ENCODE data around the gene PEPD. TPM values are rescaled to one million over a fixed set of nuclear protein-coding genes. Genes with fewer than 3 reads are reported as not detected.
"Not testable (repeated sequence)": the region's sequence is repeated elsewhere in the genome, so short reads cannot be mapped to it uniquely, and the experiment has no call there.

The PEPD gene
- total and polyA plus RNA-seq, 4 donors, result 37.3 to 211 (median 117) TPM

- H3K4me1 ChIP-seq (ENCODE audit: control insufficient read depth in 4 of 4, insufficient read depth in 4 of 4, low read length in 3 of 4); H3K9me3 ChIP-seq (ENCODE audit: control insufficient read depth in 4 of 4, low read length in 3 of 4); DNase-seq (ENCODE audit: low spot score); H3K9ac ChIP-seq (ENCODE audit: low read depth in 1 of 2, low read length in 2 of 2); H3K4me3 ChIP-seq (ENCODE audit: low read depth in 1 of 3, low read length in 3 of 3); H3K27ac ChIP-seq (ENCODE audit: low read depth in 1 of 2, low read length in 2 of 2); H3K27me3 ChIP-seq (ENCODE audit: control insufficient read depth in 4 of 4, insufficient read depth in 4 of 4, low read length in 3 of 4): not testable (repeated sequence)
- H3K36me3 ChIP-seq (ENCODE audit: control insufficient read depth in 4 of 4, insufficient read depth in 3 of 4, low read depth in 1 of 4, low read length in 3 of 4), result peaks cover 4 to 36% (median 22%) of the 10 kb centered on the region in 4 donors
- WGBS, result 97% methylated on average over 3 of the region's 3 CpGs
Measured at GRCh38 chr19:33479570-33479969, 42.0 kb downstream of the PEPD start.

- H3K4me1 ChIP-seq (ENCODE audit: control insufficient read depth in 4 of 4, insufficient read depth in 4 of 4, low read length in 3 of 4), result no peaks in the 10 kb centered on the region
- H3K27me3 ChIP-seq (ENCODE audit: control insufficient read depth in 4 of 4, insufficient read depth in 4 of 4, low read length in 3 of 4), result no peaks in the 10 kb centered on the region
- H3K9ac ChIP-seq (ENCODE audit: low read depth in 1 of 2, low read length in 2 of 2), result no peak overlapping the region
- H3K4me3 ChIP-seq (ENCODE audit: low read depth in 1 of 3, low read length in 3 of 3), result no peak overlapping the region
- H3K36me3 ChIP-seq (ENCODE audit: control insufficient read depth in 4 of 4, insufficient read depth in 3 of 4, low read depth in 1 of 4, low read length in 3 of 4), result peaks cover 4 to 41% (median 28%) of the 10 kb centered on the region in 4 donors
- TF ChIP-seq ATF3 (IDR thresholded peaks at IDR 0.05), result no peak
- TF ChIP-seq RXRA (IDR thresholded peaks at IDR 0.05), result no peak
- TF ChIP-seq HNF4G (IDR thresholded peaks at IDR 0.05), result no peak
- TF ChIP-seq JUND (IDR thresholded peaks at IDR 0.05), result no peak
- TF ChIP-seq REST (IDR thresholded peaks at IDR 0.05), result no peak
- TF ChIP-seq YY1 (IDR thresholded peaks at IDR 0.05), result no peak
- no peak for TF ChIP-seq RAD21 (IDR thresholded peaks at IDR 0.05)
- no peak for TF ChIP-seq ZBTB33 (IDR thresholded peaks at IDR 0.05)
- no peak for DNase-seq (ENCODE audit: low spot score)
- H3K9me3 ChIP-seq (ENCODE audit: control insufficient read depth in 4 of 4, low read length in 3 of 4), result no peaks in the 10 kb centered on the region
- no peak overlapping the region for H3K27ac ChIP-seq (ENCODE audit: low read depth in 1 of 2, low read length in 2 of 2)
- 96% methylated on average over 10 of the region's 10 CpGs for WGBS
Measured at GRCh38 chr19:33477781-33478180, 43.8 kb downstream of the PEPD start.

- TF ChIP-seq JUND (IDR thresholded peaks at IDR 0.05), result no peak
- Histone ChIP-seq H3K4me1 (ENCODE audit: control insufficient read depth in 4 of 4, insufficient read depth in 4 of 4, low read length in 3 of 4) (no peaks in the 10 kb centered on the region), H3K4me3 (ENCODE audit: low read depth in 1 of 3, low read length in 3 of 3) (no peak overlapping the region), H3K9ac (ENCODE audit: low read depth in 1 of 2, low read length in 2 of 2) (no peak overlapping the region), H3K27ac (ENCODE audit: low read depth in 1 of 2, low read length in 2 of 2) (no peak overlapping the region), H3K36me3 (ENCODE audit: control insufficient read depth in 4 of 4, insufficient read depth in 3 of 4, low read depth in 1 of 4, low read length in 3 of 4) (peaks cover 4 to 50% (median 31%) of the 10 kb centered on the region in 4 donors), H3K27me3 (ENCODE audit: control insufficient read depth in 4 of 4, insufficient read depth in 4 of 4, low read length in 3 of 4) (no peaks in the 10 kb centered on the region), H3K9me3 (ENCODE audit: control insufficient read depth in 4 of 4, low read length in 3 of 4) (no peaks in the 10 kb centered on the region)
- WGBS, result 87% methylated on average over 11 of the region's 11 CpGs
- no peak for DNase-seq (ENCODE audit: low spot score)
Measured at GRCh38 chr19:33476151-33476707, 45.4 kb downstream of the PEPD start.

Measured in liver (tissue), 9 donors.